SK-N-SH treated with all-trans-retinoic acid at 6 μM for 48 hours (cell line): ENCODE measurements around the gene PERCC1.

Experiments
- ARNTL ChIP-seq: fragments of 450-650 bp; formaldehyde crosslinking; IDR thresholded peaks from 2 replicates; pipeline ENCODE4 v1.5.0; 2020; ENCODE audit warnings: low read depth, mild to moderate bottlenecking, moderate library complexity, borderline replicate concordance
- CSDC2 ChIP-seq: fragments of 250-450 bp; sonication (Bioruptor Pico); IDR thresholded peaks from 2 replicates; pipeline ENCODE4 v1.5.0; 2020; ENCODE audit warnings: mild to moderate bottlenecking, moderate library complexity
- GLIS3 ChIP-seq: fragments of 250-450 bp; sonication (Bioruptor Pico); IDR thresholded peaks from 2 replicates; pipeline ENCODE4 v1.5.0; 2020; ENCODE audit warnings: mild to moderate bottlenecking, moderate library complexity
- OSR1 ChIP-seq: fragments of 250-450 bp; sonication (Bioruptor Pico); IDR thresholded peaks from 2 replicates; pipeline ENCODE4 v1.8.0; 2022; ENCODE audit warnings: moderate library complexity, mild to moderate bottlenecking, inconsistent platforms
- PPARA ChIP-seq: fragments of 250-450 bp; sonication (Bioruptor Pico); IDR thresholded peaks from 2 replicates; pipeline ENCODE4 v1.5.0; 2020; ENCODE audit warnings: mild to moderate bottlenecking, borderline replicate concordance
- TCF4 ChIP-seq: fragments of 250-450 bp; sonication (Bioruptor Pico); IDR thresholded peaks from 2 replicates; pipeline ENCODE4 v1.8.0; 2021; ENCODE audit warnings: mild to moderate bottlenecking, moderate library complexity, borderline replicate concordance
- ZFP3 ChIP-seq: fragments of 250-450 bp; sonication (Bioruptor Pico); IDR thresholded peaks from 2 replicates; pipeline ENCODE4 v1.5.0; 2020; ENCODE audit warnings: mild to moderate bottlenecking, moderate library complexity
- ZFP30 ChIP-seq: fragments of 450-650 bp; formaldehyde crosslinking; IDR thresholded peaks from 2 replicates; pipeline ENCODE4 v1.5.0; 2022; ENCODE audit warnings: mild to moderate bottlenecking, moderate library complexity
- ZNF8 ChIP-seq: fragments of 450-650 bp; formaldehyde crosslinking; IDR thresholded peaks from 2 replicates; pipeline ENCODE4 v1.5.0; 2020; ENCODE audit warnings: mild to moderate bottlenecking, moderate library complexity
- TF ChIP-seq, protein P1 (sequence below): fragments of 250-450 bp; sonication (Bioruptor Pico); IDR thresholded peaks from 2 replicates; pipeline ENCODE4 v1.5.1; 2020; ENCODE audit warnings: low read depth, mild to moderate bottlenecking, moderate library complexity
- TF ChIP-seq, protein P2 (sequence below): fragments of 250-450 bp; sonication (Bioruptor Pico); IDR thresholded peaks from 2 replicates; pipeline ENCODE4 v1.8.0; 2020; ENCODE audit warnings: mild to moderate bottlenecking, moderate library complexity, borderline replicate concordance
- TF ChIP-seq, protein P3 (sequence below): fragments of 250-450 bp; sonication (Bioruptor Pico); IDR thresholded peaks from 2 replicates; pipeline ENCODE4 v1.8.0; 2021; ENCODE audit warnings: low read depth, mild to moderate bottlenecking, moderate library complexity, borderline replicate concordance

DNA sequence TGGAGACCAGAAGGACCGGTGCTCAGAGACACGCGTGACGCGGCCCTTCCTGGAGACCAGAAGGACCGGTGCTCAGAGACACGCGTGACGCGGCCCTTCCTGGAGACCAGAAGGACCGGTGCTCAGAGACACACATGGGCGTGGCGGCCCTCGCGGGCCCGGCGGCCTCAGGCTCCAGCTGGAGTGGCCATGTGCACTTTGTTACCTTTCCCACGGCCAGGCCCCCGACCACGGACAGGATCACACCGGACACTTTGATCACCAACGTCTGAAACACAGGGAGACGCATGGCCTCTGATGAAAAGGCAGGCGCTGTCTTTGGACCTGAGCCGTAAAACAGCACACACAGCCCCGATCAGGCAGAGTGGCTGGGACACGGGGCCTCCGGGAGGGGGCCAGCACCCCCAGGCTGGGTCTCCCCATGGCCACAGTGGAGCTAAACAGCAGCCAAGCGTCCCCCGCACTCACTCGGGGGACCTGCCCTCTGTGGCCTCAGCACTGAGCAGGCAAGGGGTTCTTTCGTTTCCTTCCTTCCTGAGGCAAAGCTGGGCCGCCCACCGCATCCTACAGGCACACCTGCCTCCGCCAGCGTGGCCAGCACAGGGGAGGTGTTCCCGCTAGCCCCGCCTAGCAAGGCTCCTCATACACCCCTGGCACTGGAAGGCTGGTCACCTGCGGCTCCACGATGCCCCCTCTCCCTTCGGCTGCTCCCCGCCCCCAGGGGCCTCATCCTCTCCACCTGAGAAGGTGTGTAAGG lies 26.8 kb downstream of the PERCC1 start:
- no peak for TF ChIP-seq GLIS3 (CRISPR knock-in tag)
- no peak for TF ChIP-seq OSR1 (CRISPR knock-in tag)
- TF ChIP-seq ZFP3 (CRISPR knock-in tag): no peak
- TF ChIP-seq, protein P1, sequence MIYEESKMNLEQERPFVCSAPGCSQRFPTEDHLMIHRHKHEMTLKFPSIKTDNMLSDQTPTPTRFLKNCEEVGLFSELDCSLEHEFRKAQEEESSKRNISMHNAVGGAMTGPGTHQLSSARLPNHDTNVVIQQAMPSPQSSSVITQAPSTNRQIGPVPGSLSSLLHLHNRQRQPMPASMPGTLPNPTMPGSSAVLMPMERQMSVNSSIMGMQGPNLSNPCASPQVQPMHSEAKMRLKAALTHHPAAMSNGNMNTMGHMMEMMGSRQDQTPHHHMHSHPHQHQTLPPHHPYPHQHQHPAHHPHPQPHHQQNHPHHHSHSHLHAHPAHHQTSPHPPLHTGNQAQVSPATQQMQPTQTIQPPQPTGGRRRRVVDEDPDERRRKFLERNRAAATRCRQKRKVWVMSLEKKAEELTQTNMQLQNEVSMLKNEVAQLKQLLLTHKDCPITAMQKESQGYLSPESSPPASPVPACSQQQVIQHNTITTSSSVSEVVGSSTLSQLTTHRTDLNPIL: no peak
- no peak for TF ChIP-seq ZNF8 (CRISPR knock-in tag)
- no peak for TF ChIP-seq PPARA
- TF ChIP-seq ARNTL (CRISPR knock-in tag): no peak
- TF ChIP-seq TCF4 (CRISPR knock-in tag): no peak
- TF ChIP-seq, protein P2, sequence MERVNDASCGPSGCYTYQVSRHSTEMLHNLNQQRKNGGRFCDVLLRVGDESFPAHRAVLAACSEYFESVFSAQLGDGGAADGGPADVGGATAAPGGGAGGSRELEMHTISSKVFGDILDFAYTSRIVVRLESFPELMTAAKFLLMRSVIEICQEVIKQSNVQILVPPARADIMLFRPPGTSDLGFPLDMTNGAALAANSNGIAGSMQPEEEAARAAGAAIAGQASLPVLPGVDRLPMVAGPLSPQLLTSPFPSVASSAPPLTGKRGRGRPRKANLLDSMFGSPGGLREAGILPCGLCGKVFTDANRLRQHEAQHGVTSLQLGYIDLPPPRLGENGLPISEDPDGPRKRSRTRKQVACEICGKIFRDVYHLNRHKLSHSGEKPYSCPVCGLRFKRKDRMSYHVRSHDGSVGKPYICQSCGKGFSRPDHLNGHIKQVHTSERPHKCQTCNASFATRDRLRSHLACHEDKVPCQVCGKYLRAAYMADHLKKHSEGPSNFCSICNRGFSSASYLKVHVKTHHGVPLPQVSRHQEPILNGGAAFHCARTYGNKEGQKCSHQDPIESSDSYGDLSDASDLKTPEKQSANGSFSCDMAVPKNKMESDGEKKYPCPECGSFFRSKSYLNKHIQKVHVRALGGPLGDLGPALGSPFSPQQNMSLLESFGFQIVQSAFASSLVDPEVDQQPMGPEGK (CRISPR knock-in tag): no peak
- no peak for TF ChIP-seq CSDC2
- no peak for TF ChIP-seq ZFP30 (CRISPR knock-in tag)
- TF ChIP-seq, protein P3, sequence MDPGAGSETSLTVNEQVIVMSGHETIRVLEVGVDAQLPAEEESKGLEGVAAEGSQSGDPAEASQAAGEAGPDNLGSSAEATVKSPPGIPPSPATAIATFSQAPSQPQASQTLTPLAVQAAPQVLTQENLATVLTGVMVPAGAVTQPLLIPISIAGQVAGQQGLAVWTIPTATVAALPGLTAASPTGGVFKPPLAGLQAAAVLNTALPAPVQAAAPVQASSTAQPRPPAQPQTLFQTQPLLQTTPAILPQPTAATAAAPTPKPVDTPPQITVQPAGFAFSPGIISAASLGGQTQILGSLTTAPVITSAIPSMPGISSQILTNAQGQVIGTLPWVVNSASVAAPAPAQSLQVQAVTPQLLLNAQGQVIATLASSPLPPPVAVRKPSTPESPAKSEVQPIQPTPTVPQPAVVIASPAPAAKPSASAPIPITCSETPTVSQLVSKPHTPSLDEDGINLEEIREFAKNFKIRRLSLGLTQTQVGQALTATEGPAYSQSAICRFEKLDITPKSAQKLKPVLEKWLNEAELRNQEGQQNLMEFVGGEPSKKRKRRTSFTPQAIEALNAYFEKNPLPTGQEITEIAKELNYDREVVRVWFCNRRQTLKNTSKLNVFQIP (CRISPR knock-in tag): no peak
